Fibroblast of skin of back (primary cell): ENCODE results near the gene C5orf47. TPM values are rescaled to one million over a fixed set of nuclear protein-coding genes. Genes with fewer than 3 reads are reported as not detected.

Experiments
- DNase-seq: peaks from one replicate; pipeline ENCODE4 v3.0.0-alpha.2; 2013
- polyA plus RNA-seq, 2 experiments: library from polyadenylated mRNA; unstranded; fragments of 120-200 nt; gene quantifications; one replicate each; pipeline ENCODE4 v1.2.1, GENCODE V29; 2013; ENCODE audit not compliant: insufficient read length in 2 of 2

C5orf47 gene, protein sequence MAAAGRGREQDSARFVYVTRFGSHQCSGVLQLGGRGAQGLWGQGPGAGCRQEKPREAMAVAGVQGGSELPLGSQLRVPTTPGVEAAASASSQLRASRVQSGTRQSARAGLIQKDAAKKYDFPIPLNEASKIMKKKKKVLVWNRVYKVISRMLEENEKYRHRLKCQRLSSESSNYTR
- not detected for polyA plus RNA-seq (2013, experiment 1 of 2; ENCODE audit: insufficient read length)
- not detected for polyA plus RNA-seq (2013, experiment 2 of 2; ENCODE audit: insufficient read length)

GRCh38 chr5:173988554-173989431 lies at the start of gene C5orf47:
C5orf47 (plus strand) TSS chr5:173989170; CDS start chr5:173989264, 94 bp downstream.
- DNase-seq, result no peak

- no peak for DNase-seq
Observed at GRCh38 chr5:173940269-173940668, 48.7 kb upstream of the C5orf47 start.

GRCh38 chr5:173941102-173941501 lies 47.9 kb upstream of the C5orf47 start:
- DNase-seq, result no peak

DNA sequence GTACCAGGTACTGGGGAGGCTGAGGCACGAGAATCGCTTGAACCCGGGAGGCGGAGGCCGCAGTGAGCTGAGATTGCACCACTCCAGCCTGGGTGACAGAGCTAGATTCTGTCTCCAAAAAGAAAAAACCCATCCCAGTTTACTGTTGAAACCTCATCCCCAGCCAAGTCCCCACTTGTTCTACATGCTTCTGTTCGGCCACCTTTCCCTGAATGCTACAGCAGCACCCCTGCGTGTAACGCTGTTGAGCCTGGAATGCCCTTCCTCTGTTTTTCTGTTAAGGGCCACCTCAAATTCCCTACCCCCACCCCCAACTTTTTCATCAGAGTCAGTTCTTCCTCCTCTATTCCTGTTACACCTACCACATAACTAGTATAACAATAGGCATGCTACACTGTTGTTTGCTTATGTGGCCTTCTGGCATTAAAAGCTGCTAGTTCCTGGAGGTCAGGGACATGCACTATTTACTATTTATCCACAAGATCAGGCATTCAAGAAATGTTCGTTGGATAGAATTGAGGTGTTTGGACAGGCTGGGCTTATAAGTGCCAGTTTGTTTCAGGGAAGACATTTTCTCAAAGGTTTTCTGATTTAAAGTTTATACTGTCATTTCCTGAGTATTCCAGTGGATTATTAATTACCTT lies 47.1 kb upstream of the C5orf47 start:
- no peak for DNase-seq

GRCh38 chr5:173944511-173944910 lies 44.5 kb upstream of the C5orf47 start:
- DNase-seq, result no peak

DNA sequence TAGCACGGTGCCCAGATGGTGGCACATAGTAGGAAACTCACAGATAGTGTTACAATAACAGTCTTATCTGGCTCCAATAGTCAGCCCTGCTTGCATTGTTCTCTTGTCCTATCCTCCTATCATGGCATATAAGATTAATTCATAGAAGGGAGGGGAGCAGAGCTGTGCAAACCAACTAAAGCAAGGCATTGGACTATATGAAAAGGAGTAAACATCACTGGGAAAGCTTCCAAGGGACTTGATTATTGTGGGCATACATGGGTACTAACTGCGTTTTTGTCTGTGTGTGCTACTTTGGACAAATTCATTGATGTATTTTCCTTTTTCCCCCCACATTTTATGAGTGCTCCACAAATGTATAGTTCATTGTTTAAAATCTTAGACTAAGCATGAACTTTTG lies 43.8 kb upstream of the C5orf47 start:
- DNase-seq, result no peak

DNA sequence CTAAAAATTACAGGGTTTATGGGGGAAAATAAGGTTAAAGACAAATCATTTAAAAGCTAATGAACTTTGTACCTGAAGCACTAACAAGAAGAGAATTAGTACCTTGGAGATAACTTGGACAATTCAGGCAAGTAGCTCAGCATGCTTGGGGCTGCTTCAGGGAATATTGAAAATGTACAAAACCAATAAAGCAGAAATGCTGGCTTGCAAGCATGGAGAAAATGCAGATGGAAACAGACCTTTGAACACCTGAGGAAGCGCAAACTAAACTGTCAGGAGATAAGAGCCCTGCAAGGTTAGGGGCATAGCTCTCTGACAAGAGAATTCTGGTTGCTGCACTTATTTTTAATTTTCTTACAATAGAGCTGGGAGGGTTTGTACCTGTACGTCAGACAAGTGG lies 42.6 kb upstream of the C5orf47 start:
- no peak for DNase-seq

DNA sequence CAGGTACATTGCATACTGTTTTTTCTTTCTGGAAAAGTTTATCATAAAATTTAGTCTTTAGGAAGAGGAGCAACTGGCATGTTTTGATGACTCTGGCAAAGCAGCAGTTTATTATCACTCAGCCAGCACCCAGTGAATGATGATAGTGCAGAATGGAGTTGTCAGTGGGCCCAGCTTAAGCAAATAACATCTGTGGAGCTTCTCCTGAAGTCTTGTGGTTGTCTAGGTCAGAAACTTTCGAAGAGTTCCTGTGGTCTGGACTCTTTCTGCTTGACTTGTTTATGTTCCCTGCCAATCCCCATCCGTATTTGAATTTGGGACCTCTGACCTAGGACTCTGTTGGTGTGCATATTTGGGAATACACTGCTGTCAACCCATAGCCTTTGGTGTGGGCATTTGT lies 38.1 kb upstream of the C5orf47 start:
- DNase-seq, result no peak

DNA sequence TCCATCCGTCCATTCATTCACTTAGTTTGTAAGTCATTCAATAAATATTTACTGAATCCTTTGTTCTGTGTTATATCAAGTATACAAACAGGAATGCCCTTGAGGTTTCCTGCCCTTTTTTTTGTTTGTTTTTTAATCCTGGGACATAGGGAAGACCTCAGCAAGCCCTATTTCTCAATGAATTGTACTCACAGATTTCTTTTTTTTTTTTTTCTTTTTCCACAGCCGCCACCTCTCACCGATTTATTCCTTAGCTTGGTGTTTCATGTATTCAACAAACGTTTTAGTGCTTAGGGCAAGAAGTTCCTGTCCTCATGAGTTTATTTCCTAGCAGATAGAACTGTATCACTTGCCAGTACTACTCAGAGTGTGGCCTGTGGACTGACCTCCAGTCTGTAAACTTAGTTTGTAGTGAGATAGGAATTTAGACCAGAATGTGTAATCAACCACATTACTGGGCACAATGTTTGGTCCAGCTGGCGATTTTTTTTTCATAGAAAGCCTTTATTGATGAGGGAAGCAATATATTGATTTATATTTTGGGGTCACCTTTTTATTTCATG lies 35.4 kb upstream of the C5orf47 start:
- DNase-seq, result no peak

DNA sequence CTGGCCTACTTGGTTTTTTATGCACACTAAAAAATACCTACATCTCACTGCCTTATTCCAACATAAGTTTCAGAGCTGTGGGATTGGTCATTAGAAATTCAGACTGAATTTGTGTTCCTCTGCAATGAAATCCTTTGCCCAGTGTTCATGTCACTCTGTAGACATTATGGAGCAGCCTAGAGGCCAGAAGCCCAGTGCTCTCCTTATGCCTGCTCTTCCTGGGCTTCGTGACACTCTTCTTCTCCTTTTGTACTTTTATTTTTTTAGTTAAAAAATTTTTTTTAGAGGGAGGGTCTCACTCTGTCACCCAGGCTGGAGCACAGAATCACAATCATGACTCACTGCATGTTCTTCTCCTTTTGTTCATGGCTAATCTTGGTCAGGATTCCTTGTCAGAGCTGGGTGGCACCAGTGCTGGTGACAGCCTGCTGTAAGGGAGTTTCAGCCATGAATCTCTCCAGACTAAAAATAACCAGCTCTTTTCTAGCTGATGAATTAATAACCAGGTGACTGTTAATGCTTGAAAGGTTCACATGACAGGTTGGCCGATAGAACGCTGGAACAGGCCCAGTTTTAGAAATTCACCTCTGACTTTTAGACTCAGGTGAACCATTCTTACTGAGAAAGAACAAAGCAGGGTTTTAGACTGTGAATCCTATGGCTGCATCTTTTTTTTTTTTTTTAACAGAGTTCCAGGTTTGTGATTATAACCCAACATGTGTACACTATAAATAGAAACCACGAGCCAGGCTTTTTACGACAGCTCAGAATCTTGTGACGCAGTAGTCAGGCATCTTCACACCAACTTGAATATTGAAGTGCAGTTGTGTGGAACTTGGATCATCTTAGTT lies 34.1 kb upstream of the C5orf47 start:
- DNase-seq, result peak; percentile 38

DNA sequence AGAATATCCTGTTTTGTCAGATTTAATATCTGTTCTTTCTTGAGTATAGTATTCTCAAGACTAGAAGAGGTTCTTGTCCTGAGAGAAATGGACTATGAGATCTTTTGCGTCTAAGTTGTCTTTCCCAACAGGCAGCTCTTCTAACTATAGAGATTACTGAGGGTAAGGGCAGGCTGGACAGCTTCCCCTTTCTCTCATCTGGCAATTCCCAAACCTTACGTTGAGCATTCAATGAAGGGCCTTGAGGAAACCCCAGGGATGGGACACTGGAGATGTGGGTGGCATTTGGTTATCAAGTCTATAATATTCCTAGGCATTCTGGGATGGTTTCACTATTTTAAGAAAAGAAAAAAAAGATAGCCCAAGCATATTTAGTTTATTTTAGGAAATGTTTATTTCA lies 28.0 kb upstream of the C5orf47 start:
- no peak for DNase-seq

GRCh38 chr5:173961418-173961817 lies 27.6 kb upstream of the C5orf47 start:
- no peak for DNase-seq

DNA sequence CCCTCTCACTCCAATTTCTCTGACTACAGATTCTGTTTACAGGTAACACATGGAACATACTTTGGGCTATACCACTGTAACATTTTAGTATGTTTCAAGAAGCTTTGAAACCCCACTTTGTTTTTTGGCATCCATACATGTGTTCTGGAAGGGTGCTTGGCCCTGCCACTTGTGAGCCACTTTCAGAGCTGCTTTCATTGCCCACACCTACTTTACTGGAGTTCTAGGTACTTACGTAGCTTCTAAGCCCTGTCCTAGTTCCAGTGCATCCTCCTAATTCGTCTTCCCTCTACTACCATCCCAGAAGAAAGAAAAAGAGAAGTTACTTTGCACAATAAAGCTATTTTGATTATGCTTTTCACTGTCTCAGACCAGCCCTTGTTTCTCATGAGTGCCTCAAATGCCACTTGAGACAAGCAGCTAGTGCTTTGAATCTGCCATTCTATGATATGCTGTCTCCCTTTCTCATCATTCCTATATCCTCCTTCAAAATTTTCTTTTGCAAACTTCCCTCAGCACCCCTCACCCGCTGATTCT lies 26.5 kb upstream of the C5orf47 start:
- DNase-seq, result no peak

GRCh38 chr5:173963182-173963838 lies 25.7 kb upstream of the C5orf47 start:
- peak; percentile 67 for DNase-seq

DNA sequence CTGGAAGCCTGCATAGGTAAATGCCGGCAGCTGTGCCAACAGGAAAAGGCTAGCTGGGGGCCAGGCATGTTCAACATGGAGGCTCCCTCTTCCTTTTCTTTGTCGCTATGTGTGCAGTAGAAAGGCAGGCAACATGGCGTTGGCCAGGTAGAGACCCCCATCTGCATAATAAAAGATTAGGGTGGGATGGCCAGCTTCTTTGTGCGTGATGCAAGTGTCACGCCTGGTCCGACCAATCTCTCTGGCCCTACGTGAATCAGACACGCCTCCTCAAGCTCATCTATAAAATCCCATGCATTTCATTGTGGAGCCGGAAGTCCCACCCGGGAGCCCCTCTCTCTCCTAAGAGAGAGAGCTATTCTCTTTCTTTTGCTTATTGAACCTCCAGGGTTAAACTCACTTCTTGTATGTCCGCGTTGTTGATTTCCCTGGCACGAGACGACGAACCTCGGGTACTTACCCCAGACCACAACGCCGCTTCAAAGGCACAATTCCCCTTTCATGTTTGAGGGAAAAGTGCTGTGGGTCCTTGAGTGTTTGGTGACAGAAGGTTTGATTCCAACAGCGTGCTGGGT lies 25.0 kb upstream of the C5orf47 start:
- DNase-seq, result no peak

DNA sequence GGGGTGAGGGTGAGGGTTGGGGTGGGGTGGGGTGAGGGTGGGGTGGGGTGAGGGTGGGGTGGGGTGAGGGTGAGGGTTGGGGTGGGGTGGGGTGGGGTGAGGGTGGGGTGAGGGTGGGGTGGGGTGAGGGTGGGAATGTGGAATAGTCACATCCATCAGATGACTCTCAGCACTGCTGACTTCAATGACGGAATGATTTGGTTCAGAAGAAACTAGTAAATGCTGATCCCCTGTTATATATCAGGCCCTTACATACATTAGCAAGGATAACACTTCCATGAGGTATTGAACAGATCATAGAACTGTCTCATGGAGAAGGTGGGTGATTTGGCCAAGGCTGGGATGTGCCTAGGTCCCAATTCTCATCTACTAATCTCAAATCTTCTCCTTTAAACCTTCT lies 24.5 kb upstream of the C5orf47 start:
- no peak for DNase-seq

DNA sequence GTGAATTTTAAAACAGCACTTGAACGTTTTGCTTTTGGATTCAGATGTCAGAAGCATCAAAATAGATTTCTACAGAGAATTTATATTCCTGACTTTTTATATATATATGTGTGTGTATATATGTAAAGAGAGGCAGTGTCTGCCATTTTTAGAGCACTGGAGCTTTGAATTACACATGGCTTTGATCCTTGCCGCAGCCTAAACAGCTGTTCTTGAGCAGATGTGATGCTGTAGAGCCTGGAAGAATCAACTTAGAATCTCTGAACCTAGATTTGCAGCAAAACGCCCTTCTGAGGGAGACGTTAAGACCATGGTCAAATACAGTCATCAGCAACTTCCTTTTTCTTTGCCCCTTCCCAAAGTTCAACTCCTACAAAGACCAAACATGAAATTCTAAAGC lies 21.7 kb upstream of the C5orf47 start:
- no peak for DNase-seq

- DNase-seq, result no peak
Observed at GRCh38 chr5:173968154-173968797, 20.7 kb upstream of the C5orf47 start.

DNA sequence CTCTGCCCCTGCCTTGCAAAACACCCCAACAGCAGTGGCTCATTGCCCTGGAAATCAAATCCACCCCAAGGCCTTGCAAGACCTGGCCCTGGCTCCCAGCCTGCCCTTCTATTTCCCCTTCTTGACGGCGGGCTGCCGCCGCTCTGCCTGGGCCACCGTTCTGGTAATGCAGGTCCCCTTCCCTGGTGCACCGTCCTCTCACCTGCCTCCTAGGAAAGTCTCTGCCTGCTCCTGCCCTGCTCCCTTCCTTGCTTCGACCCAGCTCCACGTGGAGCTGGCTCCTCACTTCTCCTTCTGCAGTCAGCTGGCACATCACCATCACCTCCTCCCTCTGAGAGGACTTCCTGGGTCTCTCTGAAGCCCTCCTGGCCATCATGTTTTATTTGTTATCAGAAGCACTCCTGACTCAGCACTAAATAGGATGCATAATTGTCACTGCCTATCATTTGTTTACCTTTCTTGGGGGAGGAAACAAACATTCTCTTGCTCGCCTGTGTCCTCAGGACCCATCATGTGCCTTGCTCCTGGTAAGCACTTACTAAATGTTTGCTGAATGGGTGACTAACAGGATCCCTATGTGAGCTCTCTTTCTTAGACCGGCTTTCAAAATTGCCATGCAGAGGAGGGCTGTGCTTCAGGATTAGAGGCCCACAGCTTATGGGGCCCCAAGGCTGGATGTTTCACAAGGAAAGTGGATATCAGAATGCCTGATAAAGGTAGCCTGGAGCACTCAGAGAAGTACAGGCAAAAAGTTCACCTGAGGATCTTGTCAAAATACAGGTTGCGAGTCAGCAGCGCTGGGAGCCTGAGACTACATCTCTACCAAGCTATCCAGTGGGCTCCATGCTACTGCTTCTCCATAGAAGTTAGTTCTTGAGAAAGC lies 19.6 kb upstream of the C5orf47 start:
- peak; percentile 63 for DNase-seq
